Neural cell (in vitro differentiated cells): ENCODE data around the gene CSMD2. TPM values are rescaled to one million over a fixed set of nuclear protein-coding genes. Genes with fewer than 3 reads are reported as not detected.

ENCODE experiments used
- H2AFZ ChIP-seq: fragments of 200-600, 300-800 bp; sonication (generic), shearing (Covaris generic); 2 replicates; pipeline ENCODE4 v1.6.0; 2014; ENCODE audit warnings: low read depth, mild to moderate bottlenecking, antibody characterized with exemption, low read length, moderate library complexity
- H3F3A ChIP-seq: fragments of 200-600 bp; shearing (Covaris generic); 2 replicates; pipeline ENCODE4 v1.6.1; 2016; ENCODE audit warnings: mild to moderate bottlenecking, moderate library complexity, mixed read lengths, antibody characterized with exemption, low read length; ENCODE audit not compliant: insufficient read depth, poor library complexity, severe bottlenecking
- H3K27ac ChIP-seq: fragments of 200-600, 300-800 bp; sonication (generic), shearing (Covaris generic); 2 replicates; pipeline ENCODE4 v1.5.1; 2014; ENCODE audit warnings: mild to moderate bottlenecking, low read length, moderate library complexity
- H3K27me3 ChIP-seq: fragments of 300-800, 200-600 bp; sonication (generic), shearing (Covaris generic); 2 replicates; pipeline ENCODE4 v1.6.0; 2014; ENCODE audit warnings: mild to moderate bottlenecking, low read depth, low read length, moderate library complexity; ENCODE audit not compliant: insufficient read depth
- H3K36me3 ChIP-seq: fragments of 300-800, 200-600 bp; sonication (generic), shearing (Covaris generic); 2 replicates; pipeline ENCODE4 v1.5.1; 2014; ENCODE audit warnings: mild to moderate bottlenecking, antibody characterized with exemption, low read length, moderate library complexity; ENCODE audit not compliant: insufficient read depth
- H3K4me2 ChIP-seq: fragments of 300-800, 200-600 bp; sonication (generic), shearing (Covaris generic); 2 replicates; pipeline ENCODE4 v1.6.0; 2014; ENCODE audit warnings: mild to moderate bottlenecking, low read length
- H3K4me3 ChIP-seq: fragments of 300-800, 200-600 bp; sonication (generic), shearing (Covaris generic); 2 replicates; pipeline ENCODE4 v1.5.1; 2014; ENCODE audit warnings: mild to moderate bottlenecking, low read length, moderate library complexity
- H3K79me2 ChIP-seq: fragments of 200-600 bp; shearing (Covaris generic); replicated peaks from 2 replicates; pipeline ENCODE4 v1.6.0; 2014; ENCODE audit warnings: mild to moderate bottlenecking, low read length, moderate library complexity; ENCODE audit not compliant: insufficient read depth
- H3K9ac ChIP-seq: fragments of 300-800, 200-600 bp; sonication (generic), shearing (Covaris generic); 2 replicates; pipeline ENCODE4 v1.6.1; 2016; ENCODE audit warnings: mild to moderate bottlenecking, low read length, mixed read lengths
- H3K9me2 ChIP-seq: fragments of 200-600 bp; shearing (Covaris generic); 2 replicates; pipeline ENCODE4 v1.6.1; 2016; ENCODE audit warnings: mild to moderate bottlenecking, low read length, mixed read lengths; ENCODE audit not compliant: insufficient read depth
- H3K9me3 ChIP-seq: fragments of 200-600, 300-800 bp; sonication (generic), shearing (Covaris generic); 2 replicates; pipeline ENCODE4 v1.6.1; 2016; ENCODE audit warnings: mild to moderate bottlenecking, mixed run types, low read length, moderate library complexity, mixed read lengths
- H4K20me1 ChIP-seq: fragments of 200-600 bp; shearing (Covaris generic); 2 replicates; pipeline ENCODE4 v1.6.1; 2016; ENCODE audit warnings: mild to moderate bottlenecking, mixed run types; ENCODE audit not compliant: insufficient read depth
- CTCF ChIP-seq: fragments of 450-650 bp; IDR thresholded peaks from 2 replicates; pipeline ENCODE4 v1.5.1; 2014; ENCODE audit warnings: antibody characterized with exemption, mild to moderate bottlenecking, moderate library complexity; ENCODE audit not compliant: poor library complexity, severe bottlenecking
- EP300 ChIP-seq: fragments of 450-650 bp; conservative IDR thresholded peaks from 2 replicates; pipeline ENCODE4 v1.6.1; 2014; ENCODE audit warnings: antibody characterized with exemption, mild to moderate bottlenecking, moderate library complexity; ENCODE audit not compliant: poor library complexity, severe bottlenecking
- EZH2 ChIP-seq: fragments of 200-600, 300-800 bp; shearing (Covaris generic), sonication (generic); IDR thresholded peaks from 2 replicates; pipeline ENCODE4 v1.6.1; 2014; ENCODE audit warnings: antibody characterized with exemption, low read length, borderline replicate concordance, mild to moderate bottlenecking; ENCODE audit not compliant: insufficient read depth, poor library complexity, severe bottlenecking
- MXI1 ChIP-seq: fragments of 450-650 bp; conservative IDR thresholded peaks from 2 replicates; pipeline ENCODE4 v1.6.1; 2014; ENCODE audit warnings: antibody characterized with exemption, mild to moderate bottlenecking; ENCODE audit not compliant: poor library complexity, severe bottlenecking
- POLR2AphosphoS5 ChIP-seq: IDR thresholded peaks from 2 replicates; pipeline ENCODE4 v1.6.1; 2012
- RAD21 ChIP-seq: fragments of 450-650 bp; conservative IDR thresholded peaks from 2 replicates; pipeline ENCODE4 v1.6.1; 2014; ENCODE audit warnings: antibody characterized with exemption, mild to moderate bottlenecking, moderate library complexity
- REST ChIP-seq: IDR thresholded peaks from 2 replicates; pipeline ENCODE4 v1.6.1; 2012; ENCODE audit warnings: borderline replicate concordance
- SMC3 ChIP-seq: fragments of 450-650 bp; conservative IDR thresholded peaks from 2 replicates; pipeline ENCODE4 v1.6.1; 2014; ENCODE audit warnings: antibody characterized with exemption, mild to moderate bottlenecking, moderate library complexity; ENCODE audit not compliant: poor library complexity
- TAF1 ChIP-seq: IDR thresholded peaks from 2 replicates; pipeline ENCODE4 v1.6.1; 2012; ENCODE audit warnings: low read depth
- polyA plus RNA-seq: library from polyadenylated mRNA; depleted of rRNA; stranded (reverse); fragments of >200 nt; gene quantifications from 2 replicates; pipeline ENCODE4 v1.2.3, GENCODE V29; 2014

Gene CSMD2
- polyA plus RNA-seq, 1 donor from 2014 or later, result 9.6 TPM

- H3K36me3 ChIP-seq, result no peaks in the 10 kb centered on the region
- H3K4me2 ChIP-seq, result no peak overlapping the region
- no peak for TF ChIP-seq POLR2AphosphoS5
- TF ChIP-seq SMC3, result no peak
- no peak for TF ChIP-seq MXI1
- no peak for TF ChIP-seq TAF1
- no peak for TF ChIP-seq RAD21
- TF ChIP-seq EP300, result no peak
- no peak for TF ChIP-seq EZH2
- no peak for TF ChIP-seq REST
- TF ChIP-seq CTCF, result no peak
- H3K27ac ChIP-seq, result no peak overlapping the region
- H4K20me1 ChIP-seq, result no peaks in the 10 kb centered on the region
- no peaks in the 10 kb centered on the region for H3K9me2 ChIP-seq
- peaks cover 5% of the 10 kb centered on the region for H3K9me3 ChIP-seq
- H2AFZ ChIP-seq, result no peak overlapping the region
- H3K79me2 ChIP-seq, result no peaks in the 10 kb centered on the region
- H3K9ac ChIP-seq, result no peak overlapping the region
- H3K27me3 ChIP-seq, result no peaks in the 10 kb centered on the region
- no peaks in the 10 kb centered on the region for H3F3A ChIP-seq
- no peak overlapping the region for H3K4me3 ChIP-seq
Measured at GRCh38 chr1:34078383-34078782, 86.6 kb downstream of the CSMD2 start.

GRCh38 chr1:34075576-34075975 lies 89.5 kb downstream of the CSMD2 start:
- no peaks in the 10 kb centered on the region for H3K27me3 ChIP-seq

More at GRCh38 chr1:34075576-34075975, 89.5 kb downstream of the CSMD2 start:
- no peaks in the 10 kb centered on the region for H3F3A ChIP-seq
- TF ChIP-seq CTCF, result no peak
- TF ChIP-seq REST, result no peak
- no peak for TF ChIP-seq POLR2AphosphoS5
- no peak for TF ChIP-seq TAF1
- TF ChIP-seq SMC3, result no peak
- no peak for TF ChIP-seq EZH2
- no peak for TF ChIP-seq MXI1
- H3K4me3 ChIP-seq, result no peak overlapping the region
- no peak overlapping the region for H3K27ac ChIP-seq
- no peak overlapping the region for H2AFZ ChIP-seq
- no peak overlapping the region for H3K4me2 ChIP-seq
- no peaks in the 10 kb centered on the region for H4K20me1 ChIP-seq
- H3K79me2 ChIP-seq, result no peaks in the 10 kb centered on the region
- no peak overlapping the region for H3K9ac ChIP-seq
- H3K9me2 ChIP-seq, result no peaks in the 10 kb centered on the region
- no peaks in the 10 kb centered on the region for H3K36me3 ChIP-seq
- peaks cover 5% of the 10 kb centered on the region for H3K9me3 ChIP-seq
